Posterior vena cava (tissue), 2 donors: ENCODE results near the gene PIH1D1. TPM values are rescaled to one million over a fixed set of nuclear protein-coding genes. Genes with fewer than 3 reads are reported as not detected.
A peak's percentile ranks its signal among the peaks of the same experiment; 100 is the strongest.

ENCODE experiments used
- DNase-seq: peaks from one replicate; pipeline ENCODE4 v3.0.0-alpha.2; 2020; ENCODE audit warnings: low spot score
- intact Hi-C, 2 donors: fragments of 100-400 bp; cut with DNase I; formaldehyde crosslinking; loops; one replicate each; pipeline versions ENCODE4 v1.14.1 to v1.14.2; 2022 to 2023
- long read RNA-seq, 2 donors: library from polyadenylated mRNA; unstranded; transcript quantifications; one replicate each; pipeline ENCODE4 v2.0.0, GENCODE V29; 2020 to 2021
- total RNA-seq, 2 donors: library from RNA; stranded (reverse); fragmentation: NEBNext Ultra II Directional; extraction: Animal tissue kit (Norgen Biotek cat#: 25700); gene quantifications; one replicate each; pipeline ENCODE4 v1.2.1, GENCODE V29; 2021
- donor health status: DM: yes; HTN: yes; CAD: no.
- donor health status: DM: yes; HTN: yes; CAD: no.

Gene PIH1D1
- 10 to 100 TPM; 34.4 to 36.6 TPM for total RNA-seq
- long read RNA-seq, donor 1, transcript PIH1D1-201 (9 exons, 1,192 nt) = major isoform, 8 of 9 reads
- long read RNA-seq, donor 1, partial matches to known transcripts = 0 of 9 reads
- long read RNA-seq, donor 1, other reads (novel, unspliced or antisense) = 1 of 9 reads
- long read RNA-seq, donor 2, transcript PIH1D1-201 (9 exons, 1,192 nt) = major isoform, 107 of 129 reads
- long read RNA-seq, donor 2, partial matches to known transcripts = 1 of 129 reads
- long read RNA-seq, donor 2, other reads (novel, unspliced or antisense) = 20 of 129 reads

- peak; percentile 98 for DNase-seq
- intact Hi-C loops = loop anchor here in 1 of 2 donors (5.0 kb wide), 1 partner anchor 684 kb away; no protein-coding TSS in a partner anchor
Observed at GRCh38 chr19:49451430-49452181, at the start of gene PIH1D1. Gene PIH1D1, minus strand, starts transcription at chr19:49451814. Its CDS starts 240 bp downstream, at chr19:49451574.

- intact Hi-C loops = no loop called here
- no peak for DNase-seq
Observed at GRCh38 chr19:49499030-49499670, 47.5 kb upstream of the PIH1D1 start.

- intact Hi-C loops = no loop called here
- no peak for DNase-seq
Observed at GRCh38 chr19:49498475-49498874, 46.9 kb upstream of the PIH1D1 start.

DNA sequence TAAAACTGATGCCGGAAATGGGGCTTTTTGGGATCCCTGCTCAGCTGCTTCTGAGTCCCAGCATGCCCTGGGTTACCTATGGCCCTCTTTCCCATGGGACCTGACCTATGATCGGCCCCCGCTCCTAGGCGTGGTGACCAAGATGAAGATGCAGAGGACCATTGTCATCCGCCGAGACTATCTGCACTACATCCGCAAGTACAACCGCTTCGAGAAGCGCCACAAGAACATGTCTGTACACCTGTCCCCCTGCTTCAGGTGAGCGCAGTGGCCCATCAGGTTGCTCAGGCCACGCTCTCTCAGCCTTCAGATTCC, 46.1 kb upstream of the PIH1D1 start:
- intact Hi-C loops = no loop called here
- no peak for DNase-seq

DNA sequence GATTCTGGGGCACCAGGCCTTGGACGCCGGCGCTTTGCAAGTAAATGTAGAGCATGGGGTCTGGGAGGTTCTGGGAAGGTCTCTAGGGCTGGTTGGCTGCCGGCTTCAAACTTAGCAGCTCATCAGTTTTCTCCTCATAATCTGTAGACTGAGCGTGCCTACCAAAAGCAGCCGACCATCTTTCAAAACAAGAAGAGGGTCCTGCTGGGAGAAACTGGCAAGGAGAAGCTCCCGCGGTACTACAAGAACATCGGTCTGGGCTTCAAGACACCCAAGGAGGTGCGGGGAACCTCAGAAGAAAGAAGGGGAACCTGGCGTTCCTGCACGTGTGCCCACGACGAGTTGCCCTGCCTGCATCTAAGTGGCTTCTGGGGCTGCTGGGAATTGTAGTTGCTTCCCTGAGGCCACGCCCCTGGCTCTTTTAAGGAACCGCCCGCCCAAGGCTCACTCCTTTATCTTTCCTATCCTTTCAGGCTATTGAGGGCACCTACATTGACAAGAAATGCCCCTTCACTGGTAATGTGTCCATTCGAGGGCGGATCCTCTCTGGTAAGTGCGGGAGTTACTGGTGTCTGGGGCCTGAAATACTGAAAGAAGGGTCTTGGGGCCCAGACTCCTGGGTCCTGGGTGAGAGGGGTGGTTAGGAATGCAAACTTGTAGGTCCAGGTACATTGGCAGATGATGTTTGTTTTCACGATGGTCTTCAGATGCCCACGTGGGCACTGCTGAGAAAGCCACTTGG, 45.6 kb upstream of the PIH1D1 start:
- intact Hi-C loops = no loop called here
- peak; percentile 91 for DNase-seq

GRCh38 chr19:49496574-49497008, 45.0 kb upstream of the PIH1D1 start:
- intact Hi-C loops = no loop called here
- no peak for DNase-seq

- no peak for DNase-seq
- intact Hi-C loops = no loop called here
Observed at GRCh38 chr19:49492573-49493405, 41.2 kb upstream of the PIH1D1 start.

DNA sequence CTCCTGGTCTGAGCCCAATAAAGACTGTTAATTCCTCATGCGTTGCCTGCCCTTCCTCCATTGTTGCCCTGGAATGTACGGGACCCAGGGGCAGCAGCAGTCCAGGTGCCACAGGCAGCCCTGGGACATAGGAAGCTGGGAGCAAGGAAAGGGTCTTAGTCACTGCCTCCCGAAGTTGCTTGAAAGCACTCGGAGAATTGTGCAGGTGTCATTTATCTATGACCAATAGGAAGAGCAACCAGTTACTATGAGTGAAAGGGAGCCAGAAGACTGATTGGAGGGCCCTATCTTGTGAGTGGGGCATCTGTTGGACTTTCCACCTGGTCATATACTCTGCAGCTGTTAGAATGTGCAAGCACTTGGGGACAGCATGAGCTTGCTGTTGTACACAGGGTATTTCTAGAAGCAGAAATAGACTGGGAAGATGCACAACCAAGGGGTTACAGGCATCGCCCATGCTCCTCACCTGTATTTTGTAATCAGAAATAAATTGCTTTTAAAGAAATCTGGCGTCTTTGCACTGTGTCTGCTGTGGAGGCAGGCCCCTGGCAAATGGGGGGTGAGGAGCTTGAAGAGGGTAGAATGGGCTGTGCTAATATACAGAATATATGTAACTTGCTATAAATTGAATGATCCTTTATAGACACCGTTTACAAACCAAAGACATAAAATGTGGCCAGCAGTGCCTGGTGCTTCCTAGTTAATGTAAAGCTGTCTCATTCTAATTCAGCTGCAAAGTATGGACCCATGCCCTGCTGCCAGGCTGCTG, 40.4 kb upstream of the PIH1D1 start:
- intact Hi-C loops = no loop called here
- no peak for DNase-seq

DNA sequence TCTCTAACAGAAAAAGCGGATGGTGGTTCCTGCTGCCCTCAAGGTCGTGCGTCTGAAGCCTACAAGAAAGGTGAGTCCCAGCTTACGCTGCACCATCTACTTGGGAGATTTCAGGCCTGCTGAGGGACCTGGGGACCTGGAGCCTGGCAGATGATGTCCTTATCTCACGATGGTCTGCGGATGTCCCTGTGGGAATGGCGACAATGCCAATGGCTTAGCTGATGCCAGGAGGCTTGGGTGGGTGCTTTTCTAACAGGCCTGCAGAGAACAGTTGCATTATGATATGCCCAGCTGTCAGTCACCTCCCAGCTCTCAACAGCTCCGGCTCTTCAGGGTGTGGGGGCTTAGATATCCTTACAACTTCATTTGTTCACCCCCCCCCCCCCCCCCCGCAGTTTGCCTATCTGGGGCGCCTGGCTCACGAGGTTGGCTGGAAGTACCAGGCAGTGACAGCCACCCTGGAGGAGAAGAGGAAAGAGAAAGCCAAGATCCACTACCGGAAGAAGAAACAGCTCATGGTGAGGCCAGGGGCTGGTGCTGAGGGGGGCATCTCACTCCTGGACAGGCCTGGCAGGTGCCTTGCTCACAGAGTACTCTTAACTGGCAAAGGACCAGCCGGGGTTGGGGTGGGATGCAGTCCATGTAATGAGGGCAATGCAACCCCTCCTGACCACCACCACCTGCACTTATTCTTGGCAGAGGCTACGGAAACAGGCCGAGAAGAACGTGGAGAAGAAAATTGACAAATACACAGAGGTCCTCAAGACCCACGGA, 39.6 kb upstream of the PIH1D1 start:
- intact Hi-C loops = no loop called here
- no peak for DNase-seq

- intact Hi-C loops = no loop called here
- no peak for DNase-seq
Observed at GRCh38 chr19:49490287-49491029, 38.8 kb upstream of the PIH1D1 start.

DNA sequence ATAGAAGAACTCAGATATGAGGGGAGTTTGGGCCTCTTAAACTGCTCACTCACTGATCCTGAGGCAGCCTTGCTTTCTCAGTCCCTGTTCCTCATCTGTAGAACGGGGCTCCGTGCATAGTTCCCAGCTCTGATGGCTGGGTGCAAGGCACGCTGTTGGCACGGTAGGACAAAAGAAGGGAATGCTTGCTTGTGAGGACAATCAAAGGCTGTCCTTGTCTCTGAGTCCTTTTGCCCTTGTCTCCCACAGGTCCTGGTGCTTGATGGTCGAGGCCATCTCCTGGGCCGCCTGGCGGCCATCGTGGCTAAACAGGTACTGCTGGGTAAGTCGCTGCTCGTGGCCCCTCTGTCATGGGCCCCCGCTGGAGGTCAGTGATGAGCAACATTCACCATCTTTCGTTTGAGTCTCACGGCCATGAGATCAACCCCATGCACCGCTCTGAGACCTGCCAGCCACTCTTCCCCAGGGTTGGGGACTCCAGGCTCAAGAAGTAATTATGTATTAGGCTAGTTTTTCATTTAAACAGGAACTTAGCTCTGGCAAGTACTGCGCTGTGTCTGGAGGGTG, 38.1 kb upstream of the PIH1D1 start:
- no peak for DNase-seq
- intact Hi-C loops = no loop called here

GRCh38 chr19:49488863-49489537, 37.4 kb upstream of the PIH1D1 start:
- DNase-seq = no peak
- intact Hi-C loops = no loop called here

- intact Hi-C loops = no loop called here
- DNase-seq = no peak
Observed at GRCh38 chr19:49488046-49488862, 36.6 kb upstream of the PIH1D1 start.

DNA sequence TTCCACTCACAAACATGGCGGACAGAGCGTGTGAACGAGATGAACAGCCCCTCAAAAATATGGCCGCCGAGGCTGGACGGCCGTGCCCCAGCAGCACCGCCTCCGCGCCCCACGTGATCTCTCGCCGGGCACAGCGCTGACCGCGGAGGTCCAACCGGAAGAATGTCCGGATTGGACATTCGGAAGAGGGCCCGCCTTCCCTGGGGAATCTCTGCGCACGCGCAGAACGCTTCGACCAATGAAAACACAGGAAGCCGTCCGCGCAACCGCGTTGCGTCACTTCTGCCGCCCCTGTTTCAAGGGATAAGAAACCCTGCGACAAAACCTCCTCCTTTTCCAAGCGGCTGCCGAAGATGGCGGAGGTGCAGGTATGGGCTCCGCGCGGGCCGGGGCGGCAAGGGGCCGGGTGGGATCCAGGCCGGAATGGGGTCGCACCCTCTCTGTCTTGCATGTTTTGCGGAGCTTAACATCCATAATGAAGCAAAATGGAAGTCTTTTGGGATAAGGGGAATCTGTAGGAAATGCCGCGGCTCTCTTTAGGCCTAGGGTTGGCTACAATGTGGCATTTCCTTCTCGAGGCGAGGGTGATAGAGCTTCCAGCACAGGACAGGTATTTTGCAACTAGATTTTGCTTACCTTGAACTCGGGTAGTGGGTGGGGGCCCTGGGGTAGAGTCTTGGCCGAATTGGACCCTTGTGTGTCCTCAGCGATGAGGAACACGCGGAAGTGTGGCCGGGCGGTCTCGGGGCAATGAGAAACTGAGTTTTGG, 35.8 kb upstream of the PIH1D1 start, which contains the start of gene RPL13A:
Gene RPL13A (plus strand): TSS at position 332 of the 769 bp plus-strand sequence. CDS start 22 bp downstream, at position 354.
- DNase-seq = peak; percentile 100
- intact Hi-C loops = no loop called here
